Body of pancreas (tissue), 4 donors: ENCODE data around the gene USP9X.

ENCODE experiments used
- POLR2A ChIP-seq, 3 donors: fragments of 450-650 bp; IDR thresholded peaks; one replicate each; pipeline ENCODE4 v1.6.1; 2016; ENCODE audit warnings: antibody characterized with exemption in 3 of 3, mild to moderate bottlenecking in 2 of 3
- TF ChIP-seq, protein P1 (sequence below), 7 experiments: fragments of 450-650 bp in 4 of 7; fragments of 200-600 bp in 3 of 7; sonication (generic) in 3 of 7; IDR thresholded peaks; one replicate each; pipeline ENCODE4 v1.5.1; 2016 to 2019; ENCODE audit warnings: antibody characterized with exemption in 7 of 7

DNA sequence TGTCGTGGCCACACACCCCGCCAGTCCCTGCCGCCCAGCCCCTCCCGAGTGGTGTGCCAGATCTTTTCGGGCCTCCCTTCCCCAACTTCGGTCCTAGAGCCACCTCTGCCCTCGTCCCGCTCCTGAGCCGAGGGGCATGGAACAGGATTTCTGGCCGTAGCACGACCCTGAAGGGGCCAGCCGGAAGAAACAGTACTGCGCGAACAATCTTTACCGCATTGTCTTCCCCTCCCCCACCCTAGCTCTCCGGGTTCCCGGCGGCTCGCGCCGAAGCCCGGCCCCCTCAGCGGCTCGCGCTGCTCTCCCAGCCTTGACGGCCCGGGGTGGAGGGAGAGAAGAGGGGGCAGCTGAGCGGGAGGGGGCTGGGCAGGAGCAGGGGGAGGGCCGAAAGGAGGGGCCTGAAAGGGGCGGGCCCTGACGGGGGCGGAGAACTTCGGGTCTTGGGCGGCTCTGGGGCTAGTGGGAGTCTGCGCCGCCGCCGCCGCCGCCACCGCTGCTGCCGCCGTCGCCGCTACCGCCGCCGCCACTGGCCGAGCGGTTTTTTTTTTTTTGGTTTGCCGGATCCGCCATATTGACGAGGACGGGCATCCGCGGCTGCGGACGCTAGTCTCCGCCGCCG lies at the start of gene USP9X:
- TF ChIP-seq, protein P1, sequence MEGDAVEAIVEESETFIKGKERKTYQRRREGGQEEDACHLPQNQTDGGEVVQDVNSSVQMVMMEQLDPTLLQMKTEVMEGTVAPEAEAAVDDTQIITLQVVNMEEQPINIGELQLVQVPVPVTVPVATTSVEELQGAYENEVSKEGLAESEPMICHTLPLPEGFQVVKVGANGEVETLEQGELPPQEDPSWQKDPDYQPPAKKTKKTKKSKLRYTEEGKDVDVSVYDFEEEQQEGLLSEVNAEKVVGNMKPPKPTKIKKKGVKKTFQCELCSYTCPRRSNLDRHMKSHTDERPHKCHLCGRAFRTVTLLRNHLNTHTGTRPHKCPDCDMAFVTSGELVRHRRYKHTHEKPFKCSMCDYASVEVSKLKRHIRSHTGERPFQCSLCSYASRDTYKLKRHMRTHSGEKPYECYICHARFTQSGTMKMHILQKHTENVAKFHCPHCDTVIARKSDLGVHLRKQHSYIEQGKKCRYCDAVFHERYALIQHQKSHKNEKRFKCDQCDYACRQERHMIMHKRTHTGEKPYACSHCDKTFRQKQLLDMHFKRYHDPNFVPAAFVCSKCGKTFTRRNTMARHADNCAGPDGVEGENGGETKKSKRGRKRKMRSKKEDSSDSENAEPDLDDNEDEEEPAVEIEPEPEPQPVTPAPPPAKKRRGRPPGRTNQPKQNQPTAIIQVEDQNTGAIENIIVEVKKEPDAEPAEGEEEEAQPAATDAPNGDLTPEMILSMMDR (IDR thresholded peaks at IDR 0.05): no peak
- peak; percentile 49 to 77 (median 65) for TF ChIP-seq POLR2A (IDR thresholded peaks at IDR 0.05)
